ENCODE results near the gene SERPINA3. TPM values are rescaled to one million over a fixed set of nuclear protein-coding genes. Genes with fewer than 3 reads are reported as not detected.

The SERPINA3 gene
- total and polyA plus RNA-seq, 10 of the 15 experiments (the other 5 are each of a cell fraction or from before 2014, with no cell fraction given) = 2.2 TPM; not detected in 9

DNA sequence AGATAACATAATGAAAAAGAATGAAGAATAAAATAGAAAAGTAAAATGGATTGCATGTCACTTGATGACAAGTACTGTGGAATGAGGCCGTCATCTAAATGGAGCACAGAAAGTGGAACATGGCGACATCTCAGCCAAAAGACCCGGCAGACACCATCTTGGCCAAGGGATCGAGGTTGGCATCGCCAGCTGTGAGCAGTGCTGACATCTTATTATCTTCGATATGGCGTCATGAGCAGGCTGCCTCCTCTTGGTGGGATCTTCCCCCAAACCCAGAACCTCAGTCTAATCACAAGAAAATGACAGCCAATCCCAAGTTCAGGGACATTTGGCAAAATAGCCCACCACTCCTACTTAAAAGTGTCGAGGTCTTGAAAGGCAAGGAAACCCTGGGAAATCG is 15.8 kb upstream of the SERPINA3 start (continued):
- TF ChIP-seq, protein P1, sequence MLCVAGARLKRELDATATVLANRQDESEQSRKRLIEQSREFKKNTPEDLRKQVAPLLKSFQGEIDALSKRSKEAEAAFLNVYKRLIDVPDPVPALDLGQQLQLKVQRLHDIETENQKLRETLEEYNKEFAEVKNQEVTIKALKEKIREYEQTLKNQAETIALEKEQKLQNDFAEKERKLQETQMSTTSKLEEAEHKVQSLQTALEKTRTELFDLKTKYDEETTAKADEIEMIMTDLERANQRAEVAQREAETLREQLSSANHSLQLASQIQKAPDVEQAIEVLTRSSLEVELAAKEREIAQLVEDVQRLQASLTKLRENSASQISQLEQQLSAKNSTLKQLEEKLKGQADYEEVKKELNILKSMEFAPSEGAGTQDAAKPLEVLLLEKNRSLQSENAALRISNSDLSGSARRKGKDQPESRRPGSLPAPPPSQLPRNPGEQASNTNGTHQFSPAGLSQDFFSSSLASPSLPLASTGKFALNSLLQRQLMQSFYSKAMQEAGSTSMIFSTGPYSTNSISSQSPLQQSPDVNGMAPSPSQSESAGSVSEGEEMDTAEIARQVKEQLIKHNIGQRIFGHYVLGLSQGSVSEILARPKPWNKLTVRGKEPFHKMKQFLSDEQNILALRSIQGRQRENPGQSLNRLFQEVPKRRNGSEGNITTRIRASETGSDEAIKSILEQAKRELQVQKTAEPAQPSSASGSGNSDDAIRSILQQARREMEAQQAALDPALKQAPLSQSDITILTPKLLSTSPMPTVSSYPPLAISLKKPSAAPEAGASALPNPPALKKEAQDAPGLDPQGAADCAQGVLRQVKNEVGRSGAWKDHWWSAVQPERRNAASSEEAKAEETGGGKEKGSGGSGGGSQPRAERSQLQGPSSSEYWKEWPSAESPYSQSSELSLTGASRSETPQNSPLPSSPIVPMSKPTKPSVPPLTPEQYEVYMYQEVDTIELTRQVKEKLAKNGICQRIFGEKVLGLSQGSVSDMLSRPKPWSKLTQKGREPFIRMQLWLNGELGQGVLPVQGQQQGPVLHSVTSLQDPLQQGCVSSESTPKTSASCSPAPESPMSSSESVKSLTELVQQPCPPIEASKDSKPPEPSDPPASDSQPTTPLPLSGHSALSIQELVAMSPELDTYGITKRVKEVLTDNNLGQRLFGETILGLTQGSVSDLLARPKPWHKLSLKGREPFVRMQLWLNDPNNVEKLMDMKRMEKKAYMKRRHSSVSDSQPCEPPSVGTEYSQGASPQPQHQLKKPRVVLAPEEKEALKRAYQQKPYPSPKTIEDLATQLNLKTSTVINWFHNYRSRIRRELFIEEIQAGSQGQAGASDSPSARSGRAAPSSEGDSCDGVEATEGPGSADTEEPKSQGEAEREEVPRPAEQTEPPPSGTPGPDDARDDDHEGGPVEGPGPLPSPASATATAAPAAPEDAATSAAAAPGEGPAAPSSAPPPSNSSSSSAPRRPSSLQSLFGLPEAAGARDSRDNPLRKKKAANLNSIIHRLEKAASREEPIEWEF (IDR thresholded peaks at IDR 0.05; ENCODE audit: insufficient replicate concordance, low read depth, low read length) = no peak
- TF ChIP-seq, protein P2, sequence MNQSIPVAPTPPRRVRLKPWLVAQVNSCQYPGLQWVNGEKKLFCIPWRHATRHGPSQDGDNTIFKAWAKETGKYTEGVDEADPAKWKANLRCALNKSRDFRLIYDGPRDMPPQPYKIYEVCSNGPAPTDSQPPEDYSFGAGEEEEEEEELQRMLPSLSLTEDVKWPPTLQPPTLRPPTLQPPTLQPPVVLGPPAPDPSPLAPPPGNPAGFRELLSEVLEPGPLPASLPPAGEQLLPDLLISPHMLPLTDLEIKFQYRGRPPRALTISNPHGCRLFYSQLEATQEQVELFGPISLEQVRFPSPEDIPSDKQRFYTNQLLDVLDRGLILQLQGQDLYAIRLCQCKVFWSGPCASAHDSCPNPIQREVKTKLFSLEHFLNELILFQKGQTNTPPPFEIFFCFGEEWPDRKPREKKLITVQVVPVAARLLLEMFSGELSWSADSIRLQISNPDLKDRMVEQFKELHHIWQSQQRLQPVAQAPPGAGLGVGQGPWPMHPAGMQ (IDR thresholded peaks at IDR 0.05; ENCODE audit: borderline replicate concordance) = no peak
- TF ChIP-seq, protein P3, sequence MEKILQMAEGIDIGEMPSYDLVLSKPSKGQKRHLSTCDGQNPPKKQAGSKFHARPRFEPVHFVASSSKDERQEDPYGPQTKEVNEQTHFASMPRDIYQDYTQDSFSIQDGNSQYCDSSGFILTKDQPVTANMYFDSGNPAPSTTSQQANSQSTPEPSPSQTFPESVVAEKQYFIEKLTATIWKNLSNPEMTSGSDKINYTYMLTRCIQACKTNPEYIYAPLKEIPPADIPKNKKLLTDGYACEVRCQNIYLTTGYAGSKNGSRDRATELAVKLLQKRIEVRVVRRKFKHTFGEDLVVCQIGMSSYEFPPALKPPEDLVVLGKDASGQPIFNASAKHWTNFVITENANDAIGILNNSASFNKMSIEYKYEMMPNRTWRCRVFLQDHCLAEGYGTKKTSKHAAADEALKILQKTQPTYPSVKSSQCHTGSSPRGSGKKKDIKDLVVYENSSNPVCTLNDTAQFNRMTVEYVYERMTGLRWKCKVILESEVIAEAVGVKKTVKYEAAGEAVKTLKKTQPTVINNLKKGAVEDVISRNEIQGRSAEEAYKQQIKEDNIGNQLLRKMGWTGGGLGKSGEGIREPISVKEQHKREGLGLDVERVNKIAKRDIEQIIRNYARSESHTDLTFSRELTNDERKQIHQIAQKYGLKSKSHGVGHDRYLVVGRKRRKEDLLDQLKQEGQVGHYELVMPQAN (conservative IDR thresholded peaks at IDR 0.05) = no peak
- TF ChIP-seq TCF7 (IDR thresholded peaks at IDR 0.05; ENCODE audit: borderline replicate concordance) (no peak), NFIC (IDR thresholded peaks at IDR 0.05; ENCODE audit: low read depth, low read length) (no peak)
- TF ChIP-seq, protein P4, sequence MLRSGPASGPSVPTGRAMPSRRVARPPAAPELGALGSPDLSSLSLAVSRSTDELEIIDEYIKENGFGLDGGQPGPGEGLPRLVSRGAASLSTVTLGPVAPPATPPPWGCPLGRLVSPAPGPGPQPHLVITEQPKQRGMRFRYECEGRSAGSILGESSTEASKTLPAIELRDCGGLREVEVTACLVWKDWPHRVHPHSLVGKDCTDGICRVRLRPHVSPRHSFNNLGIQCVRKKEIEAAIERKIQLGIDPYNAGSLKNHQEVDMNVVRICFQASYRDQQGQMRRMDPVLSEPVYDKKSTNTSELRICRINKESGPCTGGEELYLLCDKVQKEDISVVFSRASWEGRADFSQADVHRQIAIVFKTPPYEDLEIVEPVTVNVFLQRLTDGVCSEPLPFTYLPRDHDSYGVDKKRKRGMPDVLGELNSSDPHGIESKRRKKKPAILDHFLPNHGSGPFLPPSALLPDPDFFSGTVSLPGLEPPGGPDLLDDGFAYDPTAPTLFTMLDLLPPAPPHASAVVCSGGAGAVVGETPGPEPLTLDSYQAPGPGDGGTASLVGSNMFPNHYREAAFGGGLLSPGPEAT (IDR thresholded peaks at IDR 0.05; ENCODE audit: low read depth) = no peak

All from GM12878 (cell line).